Loucy (cell line): ENCODE data around the gene ATP8A2.

Experiments
- H2AFZ ChIP-seq: fragments of 200-600 bp; sonication (generic); 2 replicates; pipeline ENCODE4 v1.6.0; 2016; ENCODE audit warnings: antibody characterized with exemption, mild to moderate bottlenecking, low read length, moderate library complexity
- H3F3A ChIP-seq: fragments of 200-600 bp; 2 replicates; pipeline ENCODE4 v1.6.0; 2016; ENCODE audit warnings: antibody characterized with exemption, low read depth, mild to moderate bottlenecking
- H3K27me3 ChIP-seq: fragments of 200-600 bp; sonication (generic); 2 replicates; pipeline ENCODE4 v1.6.1; 2014; ENCODE audit warnings: low read length, mild to moderate bottlenecking; ENCODE audit not compliant: insufficient read depth, poor library complexity, severe bottlenecking
- H3K36me3 ChIP-seq: fragments of 200-600 bp; sonication (generic); 2 replicates; pipeline ENCODE4 v1.6.1; 2016; ENCODE audit warnings: low read length; ENCODE audit not compliant: insufficient read depth
- H3K4me1 ChIP-seq: fragments of 200-600 bp; sonication (generic); 2 replicates; pipeline ENCODE4 v1.5.1; 2014; ENCODE audit warnings: low read length, mild to moderate bottlenecking; ENCODE audit not compliant: insufficient read depth, poor library complexity, severe bottlenecking
- H3K4me2 ChIP-seq: fragments of 200-600 bp; sonication (generic); 2 replicates; pipeline ENCODE4 v1.6.0; 2014; ENCODE audit warnings: antibody characterized with exemption, low read length, low read depth, mild to moderate bottlenecking; ENCODE audit not compliant: poor library complexity, severe bottlenecking
- H3K4me3 ChIP-seq: fragments of 200-600 bp; sonication (generic); 2 replicates; pipeline ENCODE4 v1.5.1; 2014; ENCODE audit warnings: low read length, mild to moderate bottlenecking, mixed read lengths; ENCODE audit not compliant: poor library complexity, severe bottlenecking
- H3K79me2 ChIP-seq: fragments of 200-600 bp; sonication (generic); 2 replicates; pipeline ENCODE4 v1.6.1; 2014; ENCODE audit warnings: low read length; ENCODE audit not compliant: insufficient read depth
- H3K9ac ChIP-seq: fragments of 200-600 bp; sonication (generic); 2 replicates; pipeline ENCODE4 v1.6.0; 2014; ENCODE audit warnings: mild to moderate bottlenecking, low read depth, low read length, moderate library complexity; ENCODE audit not compliant: poor library complexity, severe bottlenecking
- H3K9me2 ChIP-seq: fragments of 200-600 bp; sonication (generic); replicated peaks from 2 replicates; pipeline ENCODE4 v1.6.1; 2016; ENCODE audit warnings: low read depth, low read length, mixed read lengths
- H3K9me3 ChIP-seq: fragments of 200-600 bp; sonication (generic); 2 replicates; pipeline ENCODE4 v1.6.1; 2014; ENCODE audit warnings: mild to moderate bottlenecking, antibody characterized with exemption, low read length, low read depth; ENCODE audit not compliant: insufficient read depth
- H4K20me1 ChIP-seq: fragments of 200-600 bp; sonication (generic); 2 replicates; pipeline ENCODE4 v1.6.0; 2014; ENCODE audit warnings: antibody characterized with exemption, low read length, mild to moderate bottlenecking; ENCODE audit not compliant: insufficient read depth, poor library complexity, severe bottlenecking
- CTCF ChIP-seq: fragments of 200-600 bp; sonication (generic); conservative IDR thresholded peaks from 2 replicates; pipeline ENCODE4 v1.5.1; 2014; ENCODE audit warnings: mild to moderate bottlenecking, antibody characterized with exemption, low read length
- EZH2phosphoT487 ChIP-seq: fragments of 200-600 bp; IDR thresholded peaks from 2 replicates; pipeline ENCODE4 v1.6.1; 2018; ENCODE audit warnings: antibody characterized with exemption, mild to moderate bottlenecking, moderate library complexity, borderline replicate concordance

ATP8A2 gene

DNA sequence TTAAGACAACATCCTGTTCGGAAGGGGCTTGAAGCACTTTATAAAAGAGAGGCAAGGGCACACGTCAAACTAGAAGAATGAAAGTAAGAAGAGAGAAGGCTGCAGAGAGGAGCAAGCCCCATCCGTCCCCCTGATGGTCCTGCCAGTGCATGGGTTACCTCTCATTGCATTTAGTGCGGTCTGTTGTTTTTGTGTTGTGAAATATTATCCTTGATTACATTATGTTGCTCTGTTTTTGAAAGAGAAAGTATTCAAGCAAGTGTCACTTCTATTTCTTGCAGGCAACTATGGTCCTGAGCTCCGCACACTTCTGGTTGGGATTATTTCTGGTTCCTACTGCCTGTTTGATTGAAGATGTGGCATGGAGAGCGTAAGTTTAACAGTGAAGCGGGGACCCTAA is 589.5 kb downstream of the ATP8A2 start:
- Histone ChIP-seq H2AFZ (no peak overlapping the region), H4K20me1 (no peaks in the 10 kb centered on the region), H3K9me3 (no peaks in the 10 kb centered on the region), H3K36me3 (no peaks in the 10 kb centered on the region), H3F3A (no peaks in the 10 kb centered on the region), H3K9ac (no peak overlapping the region), H3K4me2 (no peak overlapping the region), H3K79me2 (no peaks in the 10 kb centered on the region), H3K9me2 (no peaks in the 10 kb centered on the region), H3K27me3 (no peaks in the 10 kb centered on the region), H3K4me1 (peaks cover 19% of the 10 kb centered on the region), H3K4me3 (no peak overlapping the region)
- no peak for TF ChIP-seq CTCF
- TF ChIP-seq EZH2phosphoT487, result no peak

DNA sequence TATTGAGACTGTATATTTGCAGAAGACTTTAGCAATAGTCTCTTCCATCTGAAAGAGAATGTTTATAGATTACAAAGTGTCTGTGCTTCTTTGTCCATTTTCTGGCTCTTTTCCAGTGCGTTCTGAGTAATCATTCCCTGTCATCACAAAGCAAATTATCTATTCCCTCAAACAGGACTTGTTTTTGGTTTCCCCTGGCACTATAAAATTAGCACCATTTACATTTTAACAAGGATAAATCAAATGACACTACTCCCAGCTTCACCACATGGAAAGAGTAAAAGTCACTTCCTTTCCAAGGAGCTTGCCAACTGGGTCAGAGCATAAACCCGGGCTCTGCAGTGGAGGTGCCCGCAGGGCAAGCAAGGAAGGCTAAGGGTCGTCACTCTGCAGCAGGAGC is 591.9 kb downstream of the ATP8A2 start:
- H3K4me3 ChIP-seq, result no peak overlapping the region
- no peaks in the 10 kb centered on the region for H3K9me2 ChIP-seq
- no peaks in the 10 kb centered on the region for H3K9me3 ChIP-seq
- H3K36me3 ChIP-seq, result no peaks in the 10 kb centered on the region
- H2AFZ ChIP-seq, result no peak overlapping the region
- H3K9ac ChIP-seq, result no peak overlapping the region
- no peaks in the 10 kb centered on the region for H4K20me1 ChIP-seq
- no peak overlapping the region for H3K4me2 ChIP-seq
- no peak for TF ChIP-seq CTCF
- TF ChIP-seq EZH2phosphoT487, result no peak
- no peaks in the 10 kb centered on the region for H3K27me3 ChIP-seq
- H3F3A ChIP-seq, result no peaks in the 10 kb centered on the region
- H3K4me1 ChIP-seq, result peaks cover 14% of the 10 kb centered on the region
- no peaks in the 10 kb centered on the region for H3K79me2 ChIP-seq

- Histone ChIP-seq H3K9me3 (no peaks in the 10 kb centered on the region), H3K27me3 (no peaks in the 10 kb centered on the region), H3K4me1 (no peaks in the 10 kb centered on the region), H3K36me3 (no peaks in the 10 kb centered on the region), H3K9ac (no peak overlapping the region), H4K20me1 (no peaks in the 10 kb centered on the region), H3K9me2 (no peaks in the 10 kb centered on the region), H2AFZ (no peak overlapping the region), H3K4me3 (no peak overlapping the region), H3K79me2 (no peaks in the 10 kb centered on the region), H3K4me2 (no peak overlapping the region), H3F3A (no peaks in the 10 kb centered on the region)
- TF ChIP-seq CTCF (no peak), EZH2phosphoT487 (no peak)
These were observed 593.8 kb downstream of the ATP8A2 start for GRCh38 chr13:25965596-25965995.
